ENCODE measurements around the gene EIF4A2.

The EIF4A2 gene

GRCh38 chr3:186786922-186787321, 3.5 kb downstream of the EIF4A2 start:
- Histone ChIP-seq H3K9me3 (ENCODE audit: low read length) (no peaks in the 10 kb centered on the region), H3K4me3 (ENCODE audit: low read depth, low read length, poor library complexity, severe bottlenecking) (peak overlapping the region; percentile 75), H3K27me3 (ENCODE audit: insufficient read depth, low read length) (no peaks in the 10 kb centered on the region), H3K79me2 (ENCODE audit: insufficient read depth, low read length) (peaks cover 27% of the 10 kb centered on the region), H3K27ac (ENCODE audit: low read depth, low read length, poor library complexity, severe bottlenecking) (peak overlapping the region; percentile 8), H4K20me1 (ENCODE audit: insufficient read depth, low read length) (peaks cover 11% of the 10 kb centered on the region; the same call in 1 of the 2 replicates), H3K9ac (ENCODE audit: low read length) (peak overlapping the region; percentile 97; the same call in 1 of the 2 replicates), H3K9me2 (ENCODE audit: low read depth, low read length) (no peaks in the 10 kb centered on the region), H3K36me3 (ENCODE audit: insufficient read depth, low read length) (peaks cover 83% of the 10 kb centered on the region), H2AFZ (ENCODE audit: low read length) (no peak overlapping the region), H3K4me1 (ENCODE audit: insufficient read depth, low read length, severe bottlenecking) (peaks cover 48% of the 10 kb centered on the region), H3K4me2 (ENCODE audit: low read length) (peak overlapping the region; percentile 84), H3F3A (ENCODE audit: insufficient read depth, low read length) (peaks cover 77% of the 10 kb centered on the region)
- TF ChIP-seq CTCF (IDR thresholded peaks at IDR 0.05; ENCODE audit: low read length) (no peak), EZH2 (IDR thresholded peaks at IDR 0.05; ENCODE audit: borderline replicate concordance, low read length) (no peak)

GRCh38 chr3:186787642-186788481, 4.5 kb downstream of the EIF4A2 start:
- no peak overlapping the region; the same call in 1 of the 2 replicates for H3K9ac ChIP-seq (ENCODE audit: low read length)
- H3K4me2 ChIP-seq (ENCODE audit: low read length): peak overlapping the region; percentile 84
- H3K36me3 ChIP-seq (ENCODE audit: insufficient read depth, low read length): peaks cover 93% of the 10 kb centered on the region
- H3K9me3 ChIP-seq (ENCODE audit: low read length): no peaks in the 10 kb centered on the region
- peaks cover 11% of the 10 kb centered on the region; the same call in 1 of the 2 replicates for H4K20me1 ChIP-seq (ENCODE audit: insufficient read depth, low read length)
- peaks cover 27% of the 10 kb centered on the region for H3K79me2 ChIP-seq (ENCODE audit: insufficient read depth, low read length)
- H3K9me2 ChIP-seq (ENCODE audit: low read depth, low read length): no peaks in the 10 kb centered on the region
- H3K4me3 ChIP-seq (ENCODE audit: low read depth, low read length, poor library complexity, severe bottlenecking): peak overlapping the region; percentile 75
- no peak overlapping the region for H2AFZ ChIP-seq (ENCODE audit: low read length)
- H3F3A ChIP-seq (ENCODE audit: insufficient read depth, low read length): peaks cover 84% of the 10 kb centered on the region
- no peak overlapping the region for H3K27ac ChIP-seq (ENCODE audit: low read depth, low read length, poor library complexity, severe bottlenecking)
- TF ChIP-seq CTCF (IDR thresholded peaks at IDR 0.05; ENCODE audit: low read length) (no peak), EZH2 (IDR thresholded peaks at IDR 0.05; ENCODE audit: borderline replicate concordance, low read length) (no peak)
- no peaks in the 10 kb centered on the region for H3K27me3 ChIP-seq (ENCODE audit: insufficient read depth, low read length)
- peaks cover 40% of the 10 kb centered on the region for H3K4me1 ChIP-seq (ENCODE audit: insufficient read depth, low read length, severe bottlenecking)

- Histone ChIP-seq H3K4me3 (ENCODE audit: low read depth, low read length, poor library complexity, severe bottlenecking) (no peak overlapping the region), H3K9me3 (ENCODE audit: low read length) (no peaks in the 10 kb centered on the region), H3K36me3 (ENCODE audit: insufficient read depth, low read length) (peaks cover 97% of the 10 kb centered on the region), H2AFZ (ENCODE audit: low read length) (no peak overlapping the region), H3K79me2 (ENCODE audit: insufficient read depth, low read length) (peaks cover 24% of the 10 kb centered on the region), H3F3A (ENCODE audit: insufficient read depth, low read length) (peaks cover 84% of the 10 kb centered on the region), H3K27me3 (ENCODE audit: insufficient read depth, low read length) (no peaks in the 10 kb centered on the region), H3K4me1 (ENCODE audit: insufficient read depth, low read length, severe bottlenecking) (peaks cover 40% of the 10 kb centered on the region), H3K27ac (ENCODE audit: low read depth, low read length, poor library complexity, severe bottlenecking) (no peak overlapping the region), H3K9me2 (ENCODE audit: low read depth, low read length) (no peaks in the 10 kb centered on the region), H3K4me2 (ENCODE audit: low read length) (0 out of 2 replicates have a peak overlapping the region, but pooled peaks have one; percentile 0), H3K9ac (ENCODE audit: low read length) (no peak overlapping the region), H4K20me1 (ENCODE audit: insufficient read depth, low read length) (peaks cover 11% of the 10 kb centered on the region; the same call in 1 of the 2 replicates)
- TF ChIP-seq EZH2 (IDR thresholded peaks at IDR 0.05; ENCODE audit: borderline replicate concordance, low read length) (no peak), CTCF (IDR thresholded peaks at IDR 0.05; ENCODE audit: low read length) (no peak)
Measured at GRCh38 chr3:186788482-186789370, 5.3 kb downstream of the EIF4A2 start.
